Neural progenitor cell (in vitro differentiated cells): Measurements from ENCODE around the gene ARF3. TPM values are rescaled to one million over a fixed set of nuclear protein-coding genes. Genes with fewer than 3 reads are reported as not detected.

Experiments
- DNase-seq: peaks from one replicate; pipeline ENCODE4 v3.0.0-alpha.2; 2016; ENCODE audit warnings: low spot score
- H2AFZ ChIP-seq: fragments of 200-600 bp; sonication (generic); replicated peaks from 2 replicates; pipeline ENCODE4 v1.6.1; 2016; ENCODE audit warnings: antibody characterized with exemption
- H3F3A ChIP-seq: fragments of 200-600 bp; sonication (generic); 2 replicates; pipeline ENCODE4 v1.6.1; 2016; ENCODE audit warnings: antibody characterized with exemption, low read depth
- H3K27ac ChIP-seq: fragments of 200-600 bp; sonication (generic); 2 replicates; pipeline ENCODE4 v1.5.1; 2016; ENCODE audit warnings: mild to moderate bottlenecking
- H3K27me3 ChIP-seq: fragments of 200-600 bp; sonication (generic); 2 replicates; pipeline ENCODE4 v1.6.1; 2016; ENCODE audit warnings: mild to moderate bottlenecking, moderate library complexity
- H3K36me3 ChIP-seq: fragments of 200-600 bp; sonication (generic); 2 replicates; pipeline ENCODE4 v1.5.1; 2016
- H3K4me1 ChIP-seq: fragments of 200-600 bp; sonication (generic); 2 replicates; pipeline ENCODE4 v1.6.1; 2016; ENCODE audit warnings: mixed run types
- H3K4me2 ChIP-seq: fragments of 200-600 bp; sonication (generic); 2 replicates; pipeline ENCODE4 v1.6.1; 2016
- H3K4me3 ChIP-seq: fragments of 200-600 bp; sonication (generic); 2 replicates; pipeline ENCODE4 v1.5.1; 2016
- H3K79me2 ChIP-seq: fragments of 200-600 bp; sonication (generic); 2 replicates; pipeline ENCODE4 v1.6.1; 2016; ENCODE audit warnings: low read depth
- H3K9ac ChIP-seq: fragments of 200-600 bp; sonication (generic); 2 replicates; pipeline ENCODE4 v1.6.1; 2016
- H3K9me3 ChIP-seq: fragments of 200-600 bp; sonication (generic); 2 replicates; pipeline ENCODE4 v1.5.1; 2016; ENCODE audit warnings: low read depth
- H4K20me1 ChIP-seq: fragments of 200-600 bp; sonication (generic); 2 replicates; pipeline ENCODE4 v1.6.1; 2016; ENCODE audit warnings: low read depth
- H3K27ac Mint-ChIP-seq: 3 replicates; pipeline ENCODE4 v1.8.0; 2021; ENCODE audit warnings: mixed read lengths
- H3K27me3 Mint-ChIP-seq: 2 replicates; pipeline ENCODE4 v1.8.0; 2022; ENCODE audit warnings: low read depth, mild to moderate bottlenecking, inconsistent platforms, moderate library complexity, mixed read lengths; ENCODE audit not compliant: insufficient read depth
- H3K36me3 Mint-ChIP-seq: 3 replicates; pipeline ENCODE4 v1.8.0; 2021; ENCODE audit warnings: mixed read lengths
- H3K4me1 Mint-ChIP-seq: 3 replicates; pipeline ENCODE4 v1.8.0; 2021; ENCODE audit warnings: mixed read lengths
- H3K4me3 Mint-ChIP-seq: 3 replicates; pipeline ENCODE4 v1.8.0; 2021; ENCODE audit warnings: mild to moderate bottlenecking, moderate library complexity, mixed read lengths
- H3K9me3 Mint-ChIP-seq: 3 replicates; pipeline ENCODE4 v1.8.0; 2020; ENCODE audit warnings: mixed read lengths
- EZH2 ChIP-seq: fragments of 200-600 bp; sonication (generic); IDR thresholded peaks from 2 replicates; pipeline ENCODE4 v1.6.1; 2017; ENCODE audit warnings: antibody characterized with exemption, mild to moderate bottlenecking, moderate library complexity
- EZH2phosphoT487 ChIP-seq: fragments of 200-600 bp; sonication (generic); IDR thresholded peaks from 2 replicates; pipeline ENCODE4 v1.6.1; 2017; ENCODE audit warnings: antibody characterized with exemption
- total RNA-seq: library from RNA; depleted of rRNA; stranded (reverse); fragments of >200 nt; gene quantifications from 2 replicates; pipeline ENCODE4 v1.2.3, GENCODE V29; 2015; ENCODE audit warnings: low replicate concordance
- TF ChIP-seq, protein P1 (sequence below): fragments of 200-600 bp; sonication (generic); IDR thresholded peaks from 2 replicates; pipeline ENCODE4 v1.5.1; 2017; ENCODE audit warnings: antibody characterized with exemption, mild to moderate bottlenecking

Gene ARF3
- total RNA-seq, 1 donor from 2014 or later: 84.1 TPM

DNA sequence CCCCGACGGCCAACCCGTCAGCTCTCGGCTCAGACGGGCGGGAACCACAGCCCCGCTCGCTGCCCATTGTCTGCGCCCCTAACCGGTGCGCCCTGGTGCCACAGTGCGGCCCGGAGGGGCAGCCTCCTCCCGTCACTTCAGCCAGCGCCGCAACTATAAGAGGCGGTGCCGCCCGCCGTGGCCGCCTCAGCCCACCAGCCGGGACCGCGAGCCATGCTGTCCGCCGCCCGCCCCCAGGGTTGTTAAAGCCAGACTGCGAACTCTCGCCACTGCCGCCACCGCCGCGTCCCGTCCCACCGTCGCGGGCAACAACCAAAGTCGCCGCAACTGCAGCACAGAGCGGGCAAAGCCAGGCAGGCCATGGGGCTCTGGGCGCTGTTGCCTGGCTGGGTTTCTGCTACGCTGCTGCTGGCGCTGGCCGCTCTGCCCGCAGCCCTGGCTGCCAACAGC, 21.0 kb upstream of the ARF3 start, which contains the start of gene WNT1:
Gene WNT1 (plus strand): TSS at position 32 of the 450 bp plus-strand sequence. CDS start 329 bp downstream, at position 361.
- Mint-ChIP-seq H3K36me3 (peaks cover 8% of the 10 kb centered on the region), H3K9me3 (peaks cover 5% of the 10 kb centered on the region), H3K4me1 (peaks cover 58% of the 10 kb centered on the region), H3K27ac (peak within 1 kb of the TSS; percentile 42), H3K27me3 (peaks cover 85% of the 10 kb centered on the region), H3K4me3 (peak within 1 kb of the TSS; percentile 87)
- peaks cover 12% of the 10 kb centered on the region for H3K4me1 ChIP-seq
- peak within 1 kb of the TSS; percentile 13 for H3K4me3 ChIP-seq
- peak within 1 kb of the TSS; percentile 63 for H3K4me2 ChIP-seq
- H3K79me2 ChIP-seq: no peaks in the 10 kb centered on the region
- DNase-seq: peak; percentile 41
- no peak within 1 kb of the TSS for H3K27ac ChIP-seq
- TF ChIP-seq EZH2 (peak; percentile 93), EZH2phosphoT487 (peak; percentile 97)
- TF ChIP-seq, protein P1, sequence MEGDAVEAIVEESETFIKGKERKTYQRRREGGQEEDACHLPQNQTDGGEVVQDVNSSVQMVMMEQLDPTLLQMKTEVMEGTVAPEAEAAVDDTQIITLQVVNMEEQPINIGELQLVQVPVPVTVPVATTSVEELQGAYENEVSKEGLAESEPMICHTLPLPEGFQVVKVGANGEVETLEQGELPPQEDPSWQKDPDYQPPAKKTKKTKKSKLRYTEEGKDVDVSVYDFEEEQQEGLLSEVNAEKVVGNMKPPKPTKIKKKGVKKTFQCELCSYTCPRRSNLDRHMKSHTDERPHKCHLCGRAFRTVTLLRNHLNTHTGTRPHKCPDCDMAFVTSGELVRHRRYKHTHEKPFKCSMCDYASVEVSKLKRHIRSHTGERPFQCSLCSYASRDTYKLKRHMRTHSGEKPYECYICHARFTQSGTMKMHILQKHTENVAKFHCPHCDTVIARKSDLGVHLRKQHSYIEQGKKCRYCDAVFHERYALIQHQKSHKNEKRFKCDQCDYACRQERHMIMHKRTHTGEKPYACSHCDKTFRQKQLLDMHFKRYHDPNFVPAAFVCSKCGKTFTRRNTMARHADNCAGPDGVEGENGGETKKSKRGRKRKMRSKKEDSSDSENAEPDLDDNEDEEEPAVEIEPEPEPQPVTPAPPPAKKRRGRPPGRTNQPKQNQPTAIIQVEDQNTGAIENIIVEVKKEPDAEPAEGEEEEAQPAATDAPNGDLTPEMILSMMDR: no peak
- H3K27me3 ChIP-seq: peaks cover 100% of the 10 kb centered on the region
- no peak within 1 kb of the TSS for H2AFZ ChIP-seq
- peaks cover 72% of the 10 kb centered on the region for H4K20me1 ChIP-seq
- H3K9ac ChIP-seq: no peak within 1 kb of the TSS
- H3K9me3 ChIP-seq: no peaks in the 10 kb centered on the region
- peaks cover 28% of the 10 kb centered on the region for H3F3A ChIP-seq
- no peaks in the 10 kb centered on the region for H3K36me3 ChIP-seq

DNA sequence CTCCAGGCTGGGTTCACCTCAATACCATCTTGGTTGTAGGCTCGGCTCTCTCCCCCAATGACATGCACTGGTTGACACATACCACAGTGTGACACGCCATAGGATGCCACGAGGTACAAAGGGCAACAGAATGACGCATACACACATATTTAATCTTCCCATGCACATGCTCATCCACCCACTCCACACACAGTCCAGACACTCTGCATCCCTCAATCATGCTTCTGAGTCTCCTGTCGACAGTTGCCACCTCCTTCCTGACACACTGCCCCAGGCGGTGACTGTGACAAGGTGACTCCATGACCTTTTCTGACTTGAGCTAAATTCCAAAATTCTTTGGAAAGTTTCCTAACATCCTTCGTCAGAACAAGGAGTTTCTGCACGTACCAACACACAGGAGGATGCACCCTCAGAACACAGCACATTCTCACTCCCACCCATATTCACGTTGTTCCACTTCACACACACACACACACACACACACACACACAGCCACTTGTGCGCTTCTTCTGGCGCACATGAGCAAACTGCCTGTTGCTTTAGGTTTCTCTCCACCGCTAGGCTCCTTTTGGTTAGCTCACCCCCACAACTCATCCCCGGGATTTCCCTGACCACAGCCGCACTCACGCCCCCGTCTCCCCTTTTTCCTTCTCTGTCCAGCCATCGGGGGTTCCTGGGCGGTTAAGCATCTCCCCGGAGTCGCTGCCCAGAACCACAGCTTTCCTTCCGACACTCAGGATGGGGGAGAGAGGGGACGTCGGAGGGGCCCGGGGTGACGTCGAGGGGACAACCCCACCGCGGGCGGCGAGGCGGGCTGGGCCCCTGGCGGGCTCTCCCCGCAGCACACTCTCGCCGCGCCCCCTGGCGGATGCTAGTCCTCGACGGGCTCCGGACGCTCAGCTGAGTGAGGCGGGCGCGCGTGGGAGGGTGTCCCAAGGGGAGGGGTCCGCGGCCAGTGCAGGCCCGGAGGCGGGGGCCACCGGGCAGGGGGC, 20.3 kb upstream of the ARF3 start:
- no peak overlapping the region for H2AFZ ChIP-seq
- H3K79me2 ChIP-seq: no peaks in the 10 kb centered on the region
- Mint-ChIP-seq H3K27ac (peak overlapping the region; percentile 27), H3K4me3 (peak overlapping the region; percentile 80), H3K4me1 (peaks cover 54% of the 10 kb centered on the region), H3K36me3 (peaks cover 8% of the 10 kb centered on the region), H3K27me3 (peaks cover 86% of the 10 kb centered on the region), H3K9me3 (peaks cover 5% of the 10 kb centered on the region)
- DNase-seq: peak; percentile 82
- H3K9me3 ChIP-seq: no peaks in the 10 kb centered on the region
- H3K27me3 ChIP-seq: peaks cover 100% of the 10 kb centered on the region
- no peak overlapping the region for H3K27ac ChIP-seq
- peaks cover 32% of the 10 kb centered on the region for H3F3A ChIP-seq
- H3K4me2 ChIP-seq: peak overlapping the region; percentile 63
- peaks cover 12% of the 10 kb centered on the region for H3K4me1 ChIP-seq
- no peak overlapping the region for H3K4me3 ChIP-seq
- no peaks in the 10 kb centered on the region for H3K36me3 ChIP-seq
- TF ChIP-seq EZH2 (no peak), EZH2phosphoT487 (no peak)
- TF ChIP-seq, protein P1: peak; percentile 87
- H4K20me1 ChIP-seq: peaks cover 75% of the 10 kb centered on the region
- H3K9ac ChIP-seq: no peak overlapping the region

DNA sequence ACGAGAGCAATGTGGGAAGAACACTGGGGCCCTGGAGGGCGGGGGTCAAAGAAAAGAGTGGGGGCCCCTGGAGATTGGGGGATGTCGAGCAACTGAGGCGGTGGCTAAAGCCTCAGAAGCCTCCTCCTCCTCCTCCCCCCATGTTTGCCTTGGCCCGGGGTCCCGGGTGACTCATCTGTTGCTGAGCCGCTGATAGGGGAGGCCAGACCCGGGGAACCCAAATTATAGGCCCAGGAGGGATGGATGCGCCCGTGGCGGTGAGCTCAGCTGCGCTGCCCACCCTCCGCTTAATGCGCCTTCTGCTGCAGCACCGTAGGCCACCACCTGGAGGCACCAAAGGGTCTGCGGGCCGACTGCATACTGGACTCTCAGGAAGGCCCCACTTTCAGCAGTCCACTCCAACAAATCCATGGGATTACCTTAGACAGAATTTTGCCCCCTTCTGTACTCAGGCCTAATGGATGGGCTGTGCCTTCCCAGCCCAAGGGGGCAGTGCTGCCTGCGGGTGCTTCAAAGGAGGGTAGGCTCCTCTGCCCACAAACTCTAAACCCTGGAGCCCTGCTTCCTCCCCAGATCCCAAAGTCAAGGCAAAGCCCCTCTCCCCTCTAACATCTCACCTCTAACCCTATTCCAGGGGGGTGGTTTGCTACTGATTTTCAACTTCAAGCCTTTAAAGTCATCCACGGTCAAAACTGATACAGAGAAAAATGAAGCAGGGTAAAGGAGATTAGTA, 16.8 kb upstream of the ARF3 start:
- H3K36me3 ChIP-seq: no peaks in the 10 kb centered on the region
- Mint-ChIP-seq H3K4me1 (peaks cover 45% of the 10 kb centered on the region), H3K36me3 (no peaks in the 10 kb centered on the region), H3K27ac (no peak overlapping the region), H3K4me3 (peak overlapping the region; percentile 41), H3K27me3 (peaks cover 83% of the 10 kb centered on the region), H3K9me3 (peaks cover 5% of the 10 kb centered on the region)
- H3F3A ChIP-seq: peaks cover 19% of the 10 kb centered on the region
- H3K4me1 ChIP-seq: peaks cover 23% of the 10 kb centered on the region
- H4K20me1 ChIP-seq: peaks cover 63% of the 10 kb centered on the region
- DNase-seq: peak; percentile 79
- H3K9me3 ChIP-seq: no peaks in the 10 kb centered on the region
- TF ChIP-seq, protein P1: peak; percentile 66
- TF ChIP-seq EZH2 (peak; percentile 56), EZH2phosphoT487 (no peak)
- H2AFZ ChIP-seq: no peak overlapping the region
- H3K79me2 ChIP-seq: no peaks in the 10 kb centered on the region
- H3K27ac ChIP-seq: no peak overlapping the region
- no peak overlapping the region for H3K4me2 ChIP-seq
- H3K27me3 ChIP-seq: peaks cover 100% of the 10 kb centered on the region
- no peak overlapping the region for H3K9ac ChIP-seq
- no peak overlapping the region for H3K4me3 ChIP-seq
